SU-DHL-6 (cell line): ENCODE measurements around the gene B3GNT2.

Experiments
- H2AFZ ChIP-seq: fragments of 200-600 bp; sonication (generic); 2 replicates; pipeline ENCODE4 v1.6.1; 2014; ENCODE audit warnings: low read depth, mild to moderate bottlenecking, moderate library complexity, mixed read lengths, antibody characterized with exemption, low read length; ENCODE audit not compliant: severe bottlenecking
- H3F3A ChIP-seq: fragments of 200-600 bp; shearing (Covaris generic); 2 replicates; pipeline ENCODE4 v1.6.0; 2016; ENCODE audit warnings: antibody characterized with exemption, mild to moderate bottlenecking; ENCODE audit not compliant: insufficient read depth
- H3K27ac ChIP-seq: fragments of 200-600 bp; sonication (generic); 2 replicates; pipeline ENCODE4 v1.5.1; 2016; ENCODE audit warnings: low read depth, mild to moderate bottlenecking, low read length, moderate library complexity, mixed read lengths
- H3K27me3 ChIP-seq: fragments of 200-600 bp; sonication (generic), shearing (Covaris generic); 2 replicates; pipeline ENCODE4 v1.6.0; 2014; ENCODE audit warnings: mild to moderate bottlenecking, low read length
- H3K36me3 ChIP-seq: fragments of 200-600 bp; sonication (generic); 2 replicates; pipeline ENCODE4 v1.6.1; 2014; ENCODE audit warnings: mild to moderate bottlenecking, low read length, mixed read lengths
- H3K4me2 ChIP-seq: fragments of 300-600, 200-600 bp; shearing (Covaris generic), sonication (generic); 2 replicates; pipeline ENCODE4 v1.6.0; 2014; ENCODE audit warnings: low read length, low read depth, mild to moderate bottlenecking; ENCODE audit not compliant: poor library complexity, severe bottlenecking
- H3K4me3 ChIP-seq: fragments of 200-600 bp; sonication (generic); 2 replicates; pipeline ENCODE4 v1.5.1; 2014; ENCODE audit warnings: antibody characterized with exemption, low read length, mild to moderate bottlenecking, mixed read lengths; ENCODE audit not compliant: insufficient read depth, poor library complexity, severe bottlenecking
- H3K79me2 ChIP-seq: fragments of 200-600 bp; sonication (generic); 2 replicates; pipeline ENCODE4 v1.6.1; 2014; ENCODE audit warnings: mild to moderate bottlenecking, low read length, moderate library complexity; ENCODE audit not compliant: insufficient read depth
- H3K9ac ChIP-seq: fragments of 200-600 bp; sonication (generic); 2 replicates; pipeline ENCODE4 v1.7.0; 2014; ENCODE audit warnings: mild to moderate bottlenecking, low read length
- H3K9me2 ChIP-seq: fragments of 200-600 bp; sonication (generic); replicated peaks from 2 replicates; pipeline ENCODE4 v1.6.1; 2014; ENCODE audit warnings: low read length; ENCODE audit not compliant: insufficient read depth
- H3K9me3 ChIP-seq: fragments of 200-600 bp; sonication (generic); 2 replicates; pipeline ENCODE4 v1.6.1; 2014; ENCODE audit warnings: low read length, mixed read lengths; ENCODE audit not compliant: insufficient read depth
- H4K20me1 ChIP-seq: fragments of 200-600 bp; sonication (generic); 2 replicates; pipeline ENCODE4 v1.6.1; 2014; ENCODE audit warnings: low read depth, mild to moderate bottlenecking, antibody characterized with exemption, low read length, moderate library complexity, mixed read lengths
- EZH2phosphoT487 ChIP-seq: fragments of 200-600 bp; sonication (generic), shearing (Covaris generic); conservative IDR thresholded peaks from 2 replicates; pipeline ENCODE4 v1.6.1; 2018; ENCODE audit warnings: mild to moderate bottlenecking, antibody characterized with exemption, low read length, moderate library complexity, mixed read lengths
- TF ChIP-seq, protein P1 (sequence below): fragments of 200-600 bp; sonication (generic); IDR thresholded peaks from one replicate; pipeline ENCODE4 v1.5.1; 2017; ENCODE audit warnings: antibody characterized with exemption, mild to moderate bottlenecking, low read length, moderate library complexity; ENCODE audit not compliant: insufficient read depth, poor library complexity, severe bottlenecking

The B3GNT2 gene

GRCh38 chr2:62202729-62203128 is 6.8 kb downstream of the B3GNT2 start:
- Histone ChIP-seq H3K9ac (no peak overlapping the region), H3K27ac (no peak overlapping the region), H3K36me3 (peaks cover 2% of the 10 kb centered on the region; the same call in 1 of the 2 replicates), H2AFZ (no peak overlapping the region), H3K79me2 (peaks cover 100% of the 10 kb centered on the region), H3K4me2 (no peak overlapping the region), H3K27me3 (no peaks in the 10 kb centered on the region), H3F3A (no peaks in the 10 kb centered on the region), H3K9me2 (no peaks in the 10 kb centered on the region), H3K9me3 (no peaks in the 10 kb centered on the region), H3K4me3 (no peak overlapping the region), H4K20me1 (peaks cover 48% of the 10 kb centered on the region)
- TF ChIP-seq EZH2phosphoT487: no peak
- TF ChIP-seq, protein P1, sequence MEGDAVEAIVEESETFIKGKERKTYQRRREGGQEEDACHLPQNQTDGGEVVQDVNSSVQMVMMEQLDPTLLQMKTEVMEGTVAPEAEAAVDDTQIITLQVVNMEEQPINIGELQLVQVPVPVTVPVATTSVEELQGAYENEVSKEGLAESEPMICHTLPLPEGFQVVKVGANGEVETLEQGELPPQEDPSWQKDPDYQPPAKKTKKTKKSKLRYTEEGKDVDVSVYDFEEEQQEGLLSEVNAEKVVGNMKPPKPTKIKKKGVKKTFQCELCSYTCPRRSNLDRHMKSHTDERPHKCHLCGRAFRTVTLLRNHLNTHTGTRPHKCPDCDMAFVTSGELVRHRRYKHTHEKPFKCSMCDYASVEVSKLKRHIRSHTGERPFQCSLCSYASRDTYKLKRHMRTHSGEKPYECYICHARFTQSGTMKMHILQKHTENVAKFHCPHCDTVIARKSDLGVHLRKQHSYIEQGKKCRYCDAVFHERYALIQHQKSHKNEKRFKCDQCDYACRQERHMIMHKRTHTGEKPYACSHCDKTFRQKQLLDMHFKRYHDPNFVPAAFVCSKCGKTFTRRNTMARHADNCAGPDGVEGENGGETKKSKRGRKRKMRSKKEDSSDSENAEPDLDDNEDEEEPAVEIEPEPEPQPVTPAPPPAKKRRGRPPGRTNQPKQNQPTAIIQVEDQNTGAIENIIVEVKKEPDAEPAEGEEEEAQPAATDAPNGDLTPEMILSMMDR: no peak

DNA sequence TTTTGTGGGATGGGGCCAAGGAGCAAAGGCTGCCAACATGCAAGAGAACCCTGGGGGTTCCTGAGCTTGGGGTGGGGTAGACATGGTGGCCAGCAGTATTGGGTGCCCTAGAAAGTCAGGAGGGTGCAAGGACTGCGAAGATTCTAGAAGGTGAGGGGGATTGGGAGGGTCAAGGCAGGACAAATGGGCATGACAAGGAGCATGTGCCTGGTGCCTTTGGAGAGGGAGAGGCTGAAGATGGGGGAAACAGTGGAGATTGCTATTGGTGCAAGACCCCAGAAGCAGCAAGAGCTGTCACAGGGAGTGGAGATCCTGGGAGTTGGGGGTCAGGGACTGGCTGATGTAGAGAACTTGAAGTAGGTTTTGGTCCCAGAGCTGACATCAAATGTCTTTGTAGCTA is 7.5 kb downstream of the B3GNT2 start:
- Histone ChIP-seq H3K4me3 (no peak overlapping the region), H3F3A (no peaks in the 10 kb centered on the region), H2AFZ (no peak overlapping the region), H4K20me1 (peaks cover 45% of the 10 kb centered on the region), H3K79me2 (peaks cover 100% of the 10 kb centered on the region), H3K9me3 (no peaks in the 10 kb centered on the region), H3K9me2 (no peaks in the 10 kb centered on the region), H3K9ac (no peak overlapping the region), H3K4me2 (no peak overlapping the region), H3K27ac (no peak overlapping the region), H3K27me3 (no peaks in the 10 kb centered on the region), H3K36me3 (no peaks in the 10 kb centered on the region)
- TF ChIP-seq, protein P1: no peak
- TF ChIP-seq EZH2phosphoT487: no peak

GRCh38 chr2:62204998-62205496 is 9.1 kb downstream of the B3GNT2 start:
- Histone ChIP-seq H3K27ac (no peak overlapping the region), H3K79me2 (peaks cover 100% of the 10 kb centered on the region), H2AFZ (no peak overlapping the region), H3K9ac (no peak overlapping the region), H3K27me3 (no peaks in the 10 kb centered on the region), H3K36me3 (no peaks in the 10 kb centered on the region), H3K9me3 (no peaks in the 10 kb centered on the region), H3K4me2 (no peak overlapping the region), H3K9me2 (no peaks in the 10 kb centered on the region), H3F3A (no peaks in the 10 kb centered on the region), H4K20me1 (peaks cover 36% of the 10 kb centered on the region), H3K4me3 (no peak overlapping the region)
- TF ChIP-seq, protein P1: no peak
- TF ChIP-seq EZH2phosphoT487: no peak

GRCh38 chr2:62205554-62205953 is 9.6 kb downstream of the B3GNT2 start:
- Histone ChIP-seq H3K9me3 (no peaks in the 10 kb centered on the region), H4K20me1 (peaks cover 33% of the 10 kb centered on the region)

More at GRCh38 chr2:62205554-62205953, 9.6 kb downstream of the B3GNT2 start:
- TF ChIP-seq EZH2phosphoT487: no peak
- TF ChIP-seq, protein P1: no peak
- no peak overlapping the region for H3K27ac ChIP-seq
- no peaks in the 10 kb centered on the region for H3K36me3 ChIP-seq
- H3F3A ChIP-seq: no peaks in the 10 kb centered on the region
- no peak overlapping the region for H3K4me2 ChIP-seq
- H2AFZ ChIP-seq: no peak overlapping the region
- H3K9ac ChIP-seq: no peak overlapping the region
- H3K9me2 ChIP-seq: no peaks in the 10 kb centered on the region
- no peak overlapping the region for H3K4me3 ChIP-seq
- H3K79me2 ChIP-seq: peaks cover 100% of the 10 kb centered on the region
- no peaks in the 10 kb centered on the region for H3K27me3 ChIP-seq
